H1 (cell line): ENCODE data around the gene SLC38A8. TPM values are rescaled to one million over a fixed set of nuclear protein-coding genes. Genes with fewer than 3 reads are reported as not detected.

Source experiments
- CHD7 ChIP-seq: fragments of 300-600 bp; sonication (generic); IDR thresholded peaks from 2 replicates; pipeline ENCODE4 v1.7.1; 2012; ENCODE audit warnings: low read length, moderate library complexity, mild to moderate bottlenecking, inconsistent platforms; ENCODE audit not compliant: insufficient replicate concordance
- polyA plus RNA-seq, 7 experiments: library from polyadenylated mRNA; depleted of rRNA in 3 of 7; stranded (reverse) in 5 of 7; unstranded in 2 of 7; fragments of >200 nt in 5 of 7; fragments of 200-250 nt in 2 of 7; gene quantifications; 1 replicate in 5 of 7; 2 replicates in 1 of 7; 4 replicates in 1 of 7; pipeline versions ENCODE4 v1.2.1 to v1.2.3, GENCODE V29; 2011 to 2013; ENCODE audit warnings: missing spikeins in 2 of 7, mixed read lengths in 2 of 7
- total RNA-seq: library from RNA; stranded (reverse); fragmentation: NEBNext Ultra II Directional; extraction: Animal tissue kit (Norgen Biotek cat#: 25700); gene quantifications from 2 replicates; pipeline ENCODE4 v1.2.1, GENCODE V29; 2021

The SLC38A8 gene
- total and polyA plus RNA-seq, 2 of the 8 experiments (the other 6 are each of a cell fraction or from before 2014, with no cell fraction given): 0.08 TPM; not detected in 1

- no peak for TF ChIP-seq CHD7
These were observed 5.0 kb upstream of the SLC38A8 start (continued) for GRCh38 chr16:84047626-84048025.
